HG03139 (cell line): ENCODE data around the gene MRPS6.
A peak's percentile ranks its signal among the peaks of the same experiment; 100 is the strongest.

Experiments
- ATAC-seq: cut with Tn5 transposase; IDR thresholded peaks from one replicate; pipeline ENCODE4 v1.9.1; 2021; ENCODE audit not compliant: unreplicated experiment

The MRPS6 gene

DNA sequence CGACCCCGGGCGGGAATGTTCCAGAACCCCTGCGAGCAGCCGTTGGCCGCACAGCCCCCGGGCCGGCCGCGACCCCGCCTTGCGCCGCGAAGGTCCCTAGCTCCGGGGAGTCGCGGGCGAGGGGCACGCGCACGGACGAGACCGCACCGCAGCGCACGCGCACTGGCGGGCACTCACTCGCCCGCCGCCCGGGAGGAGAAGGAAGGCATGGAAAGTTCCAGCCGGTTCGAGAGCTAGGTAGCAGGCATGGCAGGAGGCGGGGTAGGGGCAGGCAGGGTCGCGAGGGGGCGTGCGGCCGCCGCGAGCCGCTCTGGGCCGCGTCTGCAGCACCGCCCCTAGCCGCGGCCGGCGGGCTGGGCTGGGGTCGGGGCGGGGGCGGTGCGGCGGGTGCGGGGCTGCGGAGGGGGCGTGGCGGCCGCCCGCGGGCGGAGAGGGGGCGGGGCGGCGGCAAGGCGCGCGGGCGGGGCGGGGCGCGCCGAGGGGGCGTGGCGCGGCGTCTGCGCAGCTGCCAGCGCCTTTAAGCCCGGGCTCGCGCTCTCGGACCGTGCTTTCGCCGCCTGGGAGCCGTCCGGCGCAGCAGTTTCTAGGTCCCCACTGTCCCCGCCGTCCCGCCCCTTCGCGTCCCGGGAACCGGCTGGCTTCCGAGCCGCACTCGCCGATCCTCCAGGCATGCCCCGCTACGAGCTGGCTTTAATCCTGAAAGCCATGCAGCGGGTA, at the start of gene MRPS6, which contains the start of gene SLC5A3:
Gene MRPS6, plus strand, starts transcription at position 547 of the 717 bp plus-strand sequence. Its CDS starts 123 bp downstream, at position 670.
Gene SLC5A3, plus strand, starts transcription at position 547 of the 717 bp plus-strand sequence. CDS start 21,621 bp downstream, outside the sequence.
- ATAC-seq: peak; percentile 57

- no peak for ATAC-seq
Observed at GRCh38 chr21:34023691-34024373, 49.5 kb upstream of the MRPS6 start.

DNA sequence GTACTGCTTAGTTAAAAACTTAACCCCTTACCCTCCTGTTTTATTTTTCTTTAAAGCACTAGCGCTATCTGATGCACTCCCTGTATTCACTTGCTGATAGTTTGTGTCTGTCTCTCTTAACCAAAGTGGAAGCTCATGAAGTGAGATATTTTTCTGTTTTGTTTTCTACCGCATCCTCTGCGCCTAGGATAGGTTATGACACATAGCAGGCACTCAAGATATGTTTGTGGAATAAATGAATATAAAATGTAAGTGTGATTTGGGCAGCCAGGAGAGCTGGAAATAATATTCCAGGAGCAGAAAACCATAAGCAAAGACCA, 49.0 kb upstream of the MRPS6 start:
- no peak for ATAC-seq

- ATAC-seq: no peak
Observed at GRCh38 chr21:34027721-34028461, 45.5 kb upstream of the MRPS6 start.

- ATAC-seq: peak; percentile 76
Observed at GRCh38 chr21:34029743-34030528, 43.4 kb upstream of the MRPS6 start.

DNA sequence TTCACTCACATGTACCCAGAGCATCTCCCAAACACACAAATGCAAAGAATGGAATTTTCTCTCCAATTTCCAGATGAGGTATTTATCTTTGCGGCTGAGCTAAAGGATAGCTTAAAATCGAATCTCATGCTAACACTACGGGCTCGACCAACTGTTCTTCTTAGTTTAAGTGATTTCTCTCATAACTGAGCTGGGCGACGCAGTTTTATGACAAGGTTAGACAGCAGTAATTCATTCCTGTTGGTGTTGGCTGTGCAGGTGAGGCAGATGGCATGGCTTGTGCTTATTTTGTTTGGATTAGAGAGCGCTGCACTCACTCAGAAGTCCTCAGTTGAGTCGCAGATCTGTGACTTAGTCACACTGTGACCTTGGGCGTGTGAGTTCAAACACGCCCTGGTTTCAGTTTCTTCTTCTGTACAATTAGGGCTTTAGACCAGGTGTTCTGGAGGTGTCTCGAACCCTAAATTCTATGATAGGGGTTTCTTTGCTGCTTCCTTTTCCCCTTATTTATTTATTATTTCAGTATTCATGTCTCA, 41.5 kb upstream of the MRPS6 start:
- no peak for ATAC-seq

DNA sequence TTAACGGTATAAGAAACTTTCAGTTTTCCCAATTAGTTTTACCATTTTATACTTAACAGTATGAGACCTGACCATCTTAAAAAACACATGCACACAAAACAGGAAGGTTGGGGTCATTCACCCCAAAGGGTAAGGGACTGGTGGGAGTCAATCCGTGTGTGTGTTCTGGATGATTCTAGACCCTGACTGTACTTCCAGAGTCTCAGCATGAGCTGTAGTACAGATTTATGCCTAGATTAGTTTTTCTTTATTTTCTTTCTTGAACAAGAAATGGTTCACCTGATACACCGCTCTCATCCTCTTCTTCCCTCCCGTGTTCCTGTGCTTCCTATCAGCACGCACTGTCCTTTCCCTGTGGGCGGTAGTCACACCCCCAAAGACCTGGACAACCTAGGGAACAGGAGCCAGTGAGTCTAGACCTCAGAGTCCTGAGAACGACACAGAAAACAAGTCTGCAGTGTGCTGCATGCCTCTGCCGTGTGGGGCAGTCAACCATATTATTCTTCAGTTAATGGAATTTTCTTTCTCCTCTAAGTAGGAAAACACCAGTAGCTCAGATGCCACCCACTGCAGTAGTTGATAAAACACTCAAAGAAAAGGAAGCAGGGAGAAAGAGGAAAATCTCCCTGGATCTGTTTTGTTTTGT, 38.9 kb upstream of the MRPS6 start:
- ATAC-seq: no peak

DNA sequence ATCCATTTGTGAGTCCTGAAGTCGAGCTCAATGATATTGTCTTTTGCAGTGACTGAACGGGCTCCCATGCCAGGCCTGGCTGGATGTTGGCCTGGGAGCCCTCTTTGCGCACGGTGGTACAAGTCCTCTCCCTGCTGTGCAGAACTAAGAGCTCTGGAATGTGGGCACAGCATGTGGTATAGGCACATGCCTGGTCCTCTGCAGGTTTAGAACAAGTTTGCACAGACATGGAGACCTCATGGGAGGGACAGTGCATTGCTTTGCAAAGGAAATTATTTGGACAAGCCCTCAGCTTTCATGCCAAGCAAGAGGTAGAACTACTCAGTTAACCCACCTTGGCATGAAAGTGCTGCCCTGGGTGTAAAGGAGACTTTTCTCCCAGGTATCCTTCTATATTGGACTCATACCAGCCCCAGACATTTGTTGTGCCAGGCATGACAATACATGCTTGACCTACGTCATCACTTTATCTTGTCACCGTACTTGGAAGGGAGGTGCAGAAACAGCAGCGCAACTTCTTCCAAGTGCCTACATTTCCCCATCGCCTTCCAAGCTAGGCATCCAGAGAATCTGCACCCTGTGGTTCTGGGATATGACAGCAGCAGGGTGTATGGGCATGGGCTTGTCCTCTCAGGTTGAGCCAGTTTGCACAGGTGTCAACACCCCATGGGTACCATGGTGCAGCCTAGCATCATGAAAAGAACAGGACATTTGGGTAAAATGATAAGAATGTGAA, 37.6 kb upstream of the MRPS6 start:
- ATAC-seq: no peak

DNA sequence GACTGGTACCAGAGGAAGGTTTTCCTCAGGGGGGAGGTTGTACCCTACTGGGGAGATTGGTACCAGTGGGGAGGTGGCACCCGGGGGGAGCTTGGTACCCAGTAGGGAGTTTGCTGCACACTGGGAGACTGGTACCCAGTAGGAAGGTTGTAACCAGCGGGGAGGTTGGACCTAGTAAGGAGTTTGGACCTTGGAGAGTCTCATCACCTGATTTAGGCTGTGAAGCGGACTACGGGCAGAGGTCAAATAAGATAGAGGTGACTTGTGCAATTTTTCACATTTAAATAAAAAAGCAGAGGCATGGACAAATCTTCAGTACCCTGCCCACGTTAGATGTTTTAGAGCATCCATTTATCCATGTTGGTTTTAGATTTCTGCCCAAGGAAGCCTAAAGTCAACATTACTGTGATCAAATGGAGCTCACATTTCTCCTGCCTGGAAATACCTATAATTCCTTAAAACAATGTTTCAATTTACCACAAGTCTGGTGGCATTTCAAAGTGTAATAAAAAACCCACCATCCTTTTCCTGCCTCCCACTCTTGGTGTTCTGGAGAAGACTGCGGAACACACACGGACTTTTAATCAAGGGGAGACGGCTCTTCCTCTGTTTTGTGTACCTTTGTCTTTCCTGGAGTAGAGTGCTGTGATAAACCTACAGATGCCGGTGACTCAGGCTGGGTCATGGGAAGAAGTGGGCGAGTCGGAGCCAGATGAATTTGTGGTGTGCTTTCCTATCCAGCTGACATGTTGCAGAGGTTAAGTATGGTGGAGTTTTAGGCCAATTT, 36.2 kb upstream of the MRPS6 start:
- ATAC-seq: no peak

DNA sequence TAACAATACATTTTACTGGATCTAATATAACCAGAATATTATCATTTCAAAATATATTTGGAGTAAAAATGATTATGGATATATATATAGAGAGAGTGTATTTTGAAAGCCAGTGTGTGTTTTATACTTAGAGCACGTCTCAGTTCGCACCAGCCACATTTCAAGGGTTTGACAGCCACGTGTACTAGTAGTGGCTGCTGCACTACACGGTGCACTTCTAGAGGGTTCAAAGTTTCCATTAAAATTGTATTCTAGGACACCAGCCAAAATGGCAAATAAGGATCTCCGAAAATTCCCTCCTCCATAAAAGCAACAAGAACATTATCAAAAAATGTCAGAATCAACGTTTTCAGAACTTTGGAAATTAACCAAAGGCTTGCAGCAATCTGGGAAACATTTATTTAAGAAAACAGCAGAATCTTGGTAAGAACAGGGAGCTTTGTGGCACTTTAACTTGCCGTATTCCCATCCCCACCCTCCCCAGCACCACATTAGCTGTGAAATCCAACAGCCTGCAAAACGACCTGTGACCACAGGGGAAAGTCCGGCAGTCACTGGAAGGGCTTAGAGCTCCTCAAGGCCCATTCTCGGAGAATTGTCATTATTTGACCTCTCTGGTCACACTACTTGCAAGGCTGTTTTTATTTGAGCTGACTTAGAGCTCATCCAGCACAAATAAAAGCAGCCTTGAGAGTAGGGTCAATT, 33.5 kb upstream of the MRPS6 start:
- ATAC-seq: no peak

- ATAC-seq: no peak
Observed at GRCh38 chr21:34042735-34043134, 30.6 kb upstream of the MRPS6 start.

- ATAC-seq: no peak
Observed at GRCh38 chr21:34043333-34043732, 30.0 kb upstream of the MRPS6 start.

- no peak for ATAC-seq
Observed at GRCh38 chr21:34046917-34047316, 26.5 kb upstream of the MRPS6 start.

DNA sequence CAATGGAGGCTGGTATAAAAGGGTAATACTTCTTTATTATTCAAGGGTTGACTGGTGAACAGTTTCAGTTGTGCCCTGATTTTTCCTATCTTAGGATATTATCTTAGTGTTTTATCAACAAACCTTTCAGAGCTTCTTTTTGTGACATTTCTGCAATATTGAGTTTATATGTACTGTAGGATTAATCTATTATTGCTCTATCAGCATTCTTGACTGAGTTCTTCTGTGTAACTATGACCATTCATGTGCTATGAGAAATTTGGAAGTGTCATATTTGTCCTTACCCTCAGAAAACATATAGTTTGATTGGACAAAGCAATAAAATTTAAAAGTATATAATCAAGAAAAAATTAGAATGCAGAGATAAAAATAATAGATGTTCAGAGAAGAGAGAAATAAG, 25.5 kb upstream of the MRPS6 start:
- no peak for ATAC-seq

GRCh38 chr21:34052171-34052570, 21.2 kb upstream of the MRPS6 start:
- no peak for ATAC-seq

DNA sequence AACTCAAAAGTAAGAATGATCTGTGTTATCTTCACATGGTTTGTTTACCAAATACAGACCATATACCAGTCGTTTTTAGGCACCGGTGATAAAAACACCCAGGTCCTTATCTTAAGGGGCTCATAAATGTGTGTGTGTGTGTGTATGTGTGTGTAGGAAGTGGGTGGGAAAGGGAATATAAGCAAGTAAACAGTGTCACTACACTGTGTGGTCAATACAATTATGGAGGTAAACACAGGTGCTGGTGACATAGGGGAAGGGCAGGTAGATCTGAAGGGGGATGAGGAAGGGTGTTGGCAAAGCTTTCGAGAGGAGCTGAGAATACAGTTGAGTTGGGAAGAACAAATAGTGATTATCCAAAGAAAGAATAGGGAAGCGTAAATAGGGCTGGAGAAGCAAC, 19.1 kb upstream of the MRPS6 start:
- no peak for ATAC-seq

GRCh38 chr21:34055615-34056014, 17.8 kb upstream of the MRPS6 start:
- ATAC-seq: no peak

GRCh38 chr21:34061983-34062382, 11.4 kb upstream of the MRPS6 start:
- no peak for ATAC-seq
